Mesothelial cell of epicardium (in vitro differentiated cells): ENCODE data around the gene SCRN3. TPM values are rescaled to one million over a fixed set of nuclear protein-coding genes. Genes with fewer than 3 reads are reported as not detected.

Experiments used
- DNase-seq, 2 experiments: peaks; one replicate each; pipeline ENCODE4 v3.0.0; 2021; ENCODE audit warnings: low spot score in 2 of 2; ENCODE audit not compliant: unreplicated experiment in 2 of 2
- H3K27ac Mint-ChIP-seq: 2 replicates; pipeline ENCODE4 v1.8.0; 2021; ENCODE audit warnings: mixed read lengths
- H3K27me3 Mint-ChIP-seq: 2 replicates; pipeline ENCODE4 v1.8.0; 2021; ENCODE audit warnings: low read depth, mixed read lengths
- H3K36me3 Mint-ChIP-seq: 2 replicates; pipeline ENCODE4 v1.8.0; 2021; ENCODE audit warnings: mixed read lengths
- H3K4me1 Mint-ChIP-seq: 2 replicates; pipeline ENCODE4 v1.8.0; 2021; ENCODE audit warnings: mixed read lengths
- H3K4me3 Mint-ChIP-seq: 2 replicates; pipeline ENCODE4 v1.8.0; 2021; ENCODE audit warnings: mild to moderate bottlenecking, moderate library complexity, mixed read lengths
- H3K9me3 Mint-ChIP-seq: 2 replicates; pipeline ENCODE4 v1.8.0; 2021; ENCODE audit warnings: mixed read lengths
- total RNA-seq: library from RNA; stranded (reverse); gene quantifications from 3 replicates; pipeline ENCODE4 v1.2.1, GENCODE V29; 2021
- TF ChIP-seq, protein P1 (sequence below): fragments of 200-600 bp; sonication (generic); IDR thresholded peaks from one replicate; pipeline ENCODE4 v1.5.0; 2021; ENCODE audit warnings: antibody characterized with exemption; ENCODE audit not compliant: unreplicated experiment

SCRN3 gene
- total RNA-seq, 1 donor from 2014 or later: 26.5 TPM

DNA sequence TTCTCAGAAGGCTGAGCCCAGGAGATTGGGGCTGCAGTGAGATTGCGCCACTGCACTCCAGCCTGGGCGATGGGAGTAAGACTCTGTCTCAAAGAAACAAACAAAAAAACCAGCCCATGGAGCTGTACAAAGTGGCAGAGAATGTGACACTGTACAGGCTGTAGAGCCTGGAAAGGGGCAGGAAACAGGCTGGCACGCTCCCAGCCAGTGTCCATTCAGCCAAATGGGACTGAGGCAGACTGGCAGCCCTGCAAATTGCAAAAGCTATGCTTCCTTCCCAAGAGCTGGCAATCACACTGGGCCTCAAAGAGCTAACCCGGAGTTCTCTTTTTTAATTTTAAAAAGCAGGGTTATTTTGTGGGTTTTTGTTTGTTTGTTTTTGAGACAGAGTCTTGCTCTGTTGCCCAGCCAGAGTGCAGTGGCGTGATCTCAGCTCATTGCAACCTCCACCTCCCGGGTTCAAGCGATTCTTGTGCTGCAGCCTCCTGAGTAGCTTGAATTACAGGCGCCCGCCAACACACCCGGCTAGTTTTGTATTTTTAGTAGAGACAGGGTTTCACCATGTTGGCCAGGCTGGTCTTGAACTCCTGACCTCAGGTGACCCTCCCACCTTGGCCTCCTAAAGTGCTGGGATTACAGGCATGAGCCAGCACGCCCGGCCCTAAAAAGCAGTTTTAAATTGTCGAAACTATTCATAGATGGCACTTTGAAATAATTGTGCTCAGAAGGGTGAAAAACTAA is 42.8 kb downstream of the SCRN3 start:
- H3K9me3 Mint-ChIP-seq: peaks cover 2% of the 10 kb centered on the region
- peaks cover 9% of the 10 kb centered on the region for H3K36me3 Mint-ChIP-seq
- TF ChIP-seq, protein P1, sequence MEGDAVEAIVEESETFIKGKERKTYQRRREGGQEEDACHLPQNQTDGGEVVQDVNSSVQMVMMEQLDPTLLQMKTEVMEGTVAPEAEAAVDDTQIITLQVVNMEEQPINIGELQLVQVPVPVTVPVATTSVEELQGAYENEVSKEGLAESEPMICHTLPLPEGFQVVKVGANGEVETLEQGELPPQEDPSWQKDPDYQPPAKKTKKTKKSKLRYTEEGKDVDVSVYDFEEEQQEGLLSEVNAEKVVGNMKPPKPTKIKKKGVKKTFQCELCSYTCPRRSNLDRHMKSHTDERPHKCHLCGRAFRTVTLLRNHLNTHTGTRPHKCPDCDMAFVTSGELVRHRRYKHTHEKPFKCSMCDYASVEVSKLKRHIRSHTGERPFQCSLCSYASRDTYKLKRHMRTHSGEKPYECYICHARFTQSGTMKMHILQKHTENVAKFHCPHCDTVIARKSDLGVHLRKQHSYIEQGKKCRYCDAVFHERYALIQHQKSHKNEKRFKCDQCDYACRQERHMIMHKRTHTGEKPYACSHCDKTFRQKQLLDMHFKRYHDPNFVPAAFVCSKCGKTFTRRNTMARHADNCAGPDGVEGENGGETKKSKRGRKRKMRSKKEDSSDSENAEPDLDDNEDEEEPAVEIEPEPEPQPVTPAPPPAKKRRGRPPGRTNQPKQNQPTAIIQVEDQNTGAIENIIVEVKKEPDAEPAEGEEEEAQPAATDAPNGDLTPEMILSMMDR: no peak
- no peaks in the 10 kb centered on the region for H3K27me3 Mint-ChIP-seq
- no peak for DNase-seq
- H3K27ac Mint-ChIP-seq: no peak overlapping the region
- H3K4me1 Mint-ChIP-seq: peaks cover 28% of the 10 kb centered on the region
- no peak overlapping the region for H3K4me3 Mint-ChIP-seq

DNA sequence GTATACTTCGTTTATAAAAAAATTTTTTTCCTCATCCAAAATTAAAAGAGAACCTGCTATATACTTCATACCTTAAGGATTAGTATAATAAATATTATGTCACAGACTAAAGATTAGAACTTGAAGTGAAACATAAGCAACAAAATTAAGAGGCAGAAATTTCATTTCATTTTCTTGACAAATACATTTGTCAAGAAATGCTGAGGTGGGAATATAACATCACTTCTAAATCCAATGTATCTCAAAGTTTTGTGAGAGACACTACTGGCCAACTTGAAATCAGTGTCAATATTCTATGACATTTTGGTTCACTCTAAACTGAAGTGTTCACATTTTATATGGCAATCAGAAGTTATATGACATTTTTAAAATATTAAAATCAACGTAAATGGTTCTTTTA is 43.8 kb downstream of the SCRN3 start:
- no peak overlapping the region for H3K27ac Mint-ChIP-seq
- H3K36me3 Mint-ChIP-seq: peaks cover 6% of the 10 kb centered on the region
- H3K4me1 Mint-ChIP-seq: peaks cover 28% of the 10 kb centered on the region
- no peak overlapping the region for H3K4me3 Mint-ChIP-seq
- no peak for DNase-seq
- TF ChIP-seq, protein P1: no peak
- no peaks in the 10 kb centered on the region for H3K27me3 Mint-ChIP-seq
- H3K9me3 Mint-ChIP-seq: no peaks in the 10 kb centered on the region

DNA sequence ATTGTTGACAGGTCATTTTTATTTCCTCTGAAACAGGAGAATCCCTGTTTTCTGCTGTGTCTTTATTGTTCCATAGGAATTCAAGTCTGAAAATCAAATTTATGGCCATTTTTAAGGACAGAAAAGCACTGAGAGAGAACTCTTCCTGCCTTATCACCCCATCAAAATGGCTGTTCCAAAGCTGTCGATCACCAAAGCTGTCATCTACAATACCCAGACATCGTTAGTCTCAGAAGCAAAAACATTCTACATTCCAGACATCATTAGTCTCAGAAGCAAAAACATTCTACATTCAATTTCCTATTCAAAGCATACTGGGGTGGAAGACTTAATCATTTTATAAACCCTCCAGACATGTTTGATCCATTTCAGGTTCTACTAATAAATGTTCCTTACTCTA is 44.4 kb downstream of the SCRN3 start:
- H3K9me3 Mint-ChIP-seq: no peaks in the 10 kb centered on the region
- peak overlapping the region; percentile 35 for H3K27ac Mint-ChIP-seq
- peaks cover 8% of the 10 kb centered on the region for H3K36me3 Mint-ChIP-seq
- TF ChIP-seq, protein P1: no peak
- no peaks in the 10 kb centered on the region for H3K27me3 Mint-ChIP-seq
- no peak for DNase-seq
- H3K4me3 Mint-ChIP-seq: no peak overlapping the region
- peaks cover 30% of the 10 kb centered on the region for H3K4me1 Mint-ChIP-seq

DNA sequence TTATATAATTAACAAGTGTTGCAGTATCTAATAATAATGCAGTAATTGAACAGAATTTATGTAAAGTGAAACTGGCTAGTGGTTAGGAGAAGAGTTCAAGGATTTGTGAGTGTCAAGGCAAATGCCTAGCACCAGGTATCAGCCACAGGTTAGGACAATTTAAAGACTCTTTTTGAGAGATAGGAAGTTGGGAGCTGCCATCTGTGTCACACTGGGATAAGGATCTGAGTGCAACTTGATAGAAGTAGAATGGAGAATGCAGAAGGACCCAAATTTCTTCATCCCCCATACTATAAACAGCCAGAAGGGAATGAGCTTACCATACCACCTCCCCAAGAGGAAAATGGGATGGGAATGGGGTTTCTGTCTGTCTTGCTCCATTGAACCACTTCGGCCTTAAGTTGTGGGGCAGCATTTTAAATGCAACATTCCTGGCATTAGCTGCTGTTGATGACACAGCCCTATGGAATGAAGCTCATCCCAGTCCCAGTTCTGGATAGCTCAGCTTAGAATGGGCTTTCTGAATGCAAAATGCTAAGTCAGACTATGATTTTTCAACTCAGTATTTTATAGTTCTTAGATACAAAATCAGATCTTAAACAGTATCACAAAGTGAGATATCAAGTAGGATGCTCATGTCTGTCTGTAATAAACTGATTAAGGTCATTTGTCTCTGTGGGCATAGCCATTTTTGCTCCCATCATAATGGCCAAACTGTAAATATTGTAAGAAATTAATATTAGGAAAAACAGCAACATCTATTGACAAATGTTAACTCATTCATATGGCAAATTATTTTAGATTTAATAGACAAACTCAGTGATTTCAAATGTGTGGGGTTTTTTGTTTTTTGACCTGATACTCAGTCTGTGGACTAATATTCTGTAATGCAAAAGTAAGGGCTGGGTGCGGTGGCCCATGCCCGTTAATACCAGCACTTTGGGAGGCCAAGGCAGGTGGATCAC is 47.3 kb downstream of the SCRN3 start:
- peak overlapping the region; percentile 80 for H3K27ac Mint-ChIP-seq
- DNase-seq: no peak
- H3K27me3 Mint-ChIP-seq: no peaks in the 10 kb centered on the region
- no peaks in the 10 kb centered on the region for H3K9me3 Mint-ChIP-seq
- no peak overlapping the region for H3K4me3 Mint-ChIP-seq
- peaks cover 3% of the 10 kb centered on the region for H3K36me3 Mint-ChIP-seq
- H3K4me1 Mint-ChIP-seq: peaks cover 23% of the 10 kb centered on the region
- TF ChIP-seq, protein P1: no peak

DNA sequence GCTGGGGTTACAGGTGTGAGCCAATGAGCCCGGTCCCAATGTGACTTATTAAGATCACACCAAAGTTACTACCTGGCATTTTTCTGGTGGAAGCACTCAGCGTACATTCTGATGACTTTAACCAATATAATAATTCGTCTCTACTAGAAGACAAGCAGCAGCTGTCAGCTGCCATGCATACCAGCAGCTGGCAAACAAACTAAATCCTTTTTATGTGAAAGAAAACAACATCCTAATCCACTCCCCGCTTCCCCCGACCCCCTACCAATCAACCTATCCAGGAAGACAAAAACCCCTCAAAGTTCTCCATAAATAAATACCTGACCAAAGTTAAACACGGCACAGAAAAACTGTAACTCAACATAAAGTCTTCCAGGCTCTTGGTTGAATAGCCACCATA is 49.2 kb downstream of the SCRN3 start:
- H3K27ac Mint-ChIP-seq: peak overlapping the region; percentile 52
- H3K27me3 Mint-ChIP-seq: no peaks in the 10 kb centered on the region
- TF ChIP-seq, protein P1: no peak
- no peaks in the 10 kb centered on the region for H3K9me3 Mint-ChIP-seq
- H3K4me3 Mint-ChIP-seq: no peak overlapping the region
- peaks cover 23% of the 10 kb centered on the region for H3K4me1 Mint-ChIP-seq
- H3K36me3 Mint-ChIP-seq: peaks cover 10% of the 10 kb centered on the region
- DNase-seq: no peak
